EH (cell line): ENCODE measurements around the gene RAB6A.

Experiments
- DNase-seq: peaks from one replicate; pipeline ENCODE4 v3.0.0-alpha.2; 2015; ENCODE audit warnings: low read depth

RAB6A gene

GRCh38 chr11:73653996-73654395, 106.9 kb downstream of the RAB6A start:
- DNase-seq: no peak

GRCh38 chr11:73652856-73653559, 107.9 kb downstream of the RAB6A start:
- DNase-seq: no peak

DNA sequence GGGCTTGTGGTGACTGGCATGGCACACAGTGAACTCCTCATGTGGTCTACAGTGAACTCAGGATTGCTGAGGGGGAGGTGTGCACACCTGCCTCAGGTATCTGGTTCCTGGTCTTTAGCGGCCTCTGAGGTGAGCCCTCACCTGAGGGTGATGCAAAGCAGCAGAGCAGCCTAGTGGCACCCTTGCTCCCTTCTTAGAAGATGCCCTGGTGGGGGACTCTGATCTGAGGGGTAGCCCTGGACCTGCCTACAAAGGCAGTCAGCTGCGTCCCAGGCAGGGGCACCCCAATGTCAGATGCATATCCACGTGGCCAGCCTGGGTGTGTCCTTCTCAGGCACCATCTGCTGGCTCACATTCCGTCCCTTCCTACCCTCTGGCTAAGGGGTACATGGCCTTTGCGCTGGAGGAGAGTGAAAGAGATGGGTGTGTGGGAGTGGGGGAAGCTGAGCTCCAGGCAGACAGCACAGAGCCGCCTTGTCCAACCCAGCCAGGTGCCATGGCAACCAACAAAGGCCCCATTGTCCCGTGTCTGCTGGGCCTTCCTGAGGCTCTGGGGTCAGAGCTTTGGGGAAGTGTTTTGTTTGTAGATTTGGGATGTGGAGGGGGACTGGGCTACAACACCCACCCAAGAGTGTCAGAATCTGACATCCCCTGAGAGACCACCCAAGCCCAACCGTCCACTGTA, 108.7 kb downstream of the RAB6A start:
- DNase-seq: no peak

GRCh38 chr11:73651661-73652045, 109.2 kb downstream of the RAB6A start:
- no peak for DNase-seq

- no peak for DNase-seq
Measured at GRCh38 chr11:73651252-73651651, 109.6 kb downstream of the RAB6A start.

GRCh38 chr11:73650400-73650799, 110.5 kb downstream of the RAB6A start:
- no peak for DNase-seq

DNA sequence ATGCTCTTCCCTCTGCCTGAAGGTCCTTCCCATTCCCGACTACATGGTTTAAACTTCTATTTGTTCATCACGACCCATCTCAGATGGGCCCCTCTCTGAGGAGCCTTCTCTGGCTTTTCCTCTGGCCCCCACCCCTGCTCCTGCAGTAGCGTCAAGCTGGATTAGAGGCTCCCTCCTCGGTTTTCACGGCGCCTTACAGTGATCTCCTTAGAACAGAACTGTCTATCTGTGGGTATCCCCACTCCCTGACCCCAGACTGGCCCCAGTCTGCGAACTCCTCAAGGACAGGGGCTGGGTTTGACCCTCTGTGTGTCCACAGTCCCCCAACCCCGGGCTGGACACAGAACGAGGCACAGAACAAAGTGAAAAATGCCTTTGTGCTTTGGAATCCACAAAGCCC, 111.7 kb downstream of the RAB6A start:
- no peak for DNase-seq

DNA sequence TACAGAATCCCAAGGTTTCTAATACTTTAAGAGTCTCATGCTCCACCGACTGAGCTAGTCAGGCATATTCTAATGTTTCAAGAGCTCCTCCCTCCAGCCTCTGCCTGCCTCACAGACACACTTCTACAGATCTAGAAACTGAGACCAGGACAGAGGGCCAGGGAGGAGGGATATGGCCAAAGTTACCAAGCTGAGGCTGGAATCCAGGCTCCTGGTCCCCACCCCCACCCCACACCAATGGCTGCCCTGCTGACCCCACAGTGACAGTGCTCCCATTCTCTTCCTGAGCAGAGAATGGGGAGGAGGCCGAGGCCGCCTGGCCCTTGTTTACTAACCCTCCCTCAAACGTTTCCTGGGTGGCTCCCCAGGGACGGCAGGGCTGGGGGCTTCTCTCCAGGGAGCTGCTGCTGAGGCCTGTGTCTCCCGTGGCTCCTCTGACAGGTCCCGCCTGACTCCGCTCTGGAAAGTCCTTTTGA, 112.3 kb downstream of the RAB6A start:
- no peak for DNase-seq

GRCh38 chr11:73648121-73648520, 112.8 kb downstream of the RAB6A start:
- DNase-seq: no peak

DNA sequence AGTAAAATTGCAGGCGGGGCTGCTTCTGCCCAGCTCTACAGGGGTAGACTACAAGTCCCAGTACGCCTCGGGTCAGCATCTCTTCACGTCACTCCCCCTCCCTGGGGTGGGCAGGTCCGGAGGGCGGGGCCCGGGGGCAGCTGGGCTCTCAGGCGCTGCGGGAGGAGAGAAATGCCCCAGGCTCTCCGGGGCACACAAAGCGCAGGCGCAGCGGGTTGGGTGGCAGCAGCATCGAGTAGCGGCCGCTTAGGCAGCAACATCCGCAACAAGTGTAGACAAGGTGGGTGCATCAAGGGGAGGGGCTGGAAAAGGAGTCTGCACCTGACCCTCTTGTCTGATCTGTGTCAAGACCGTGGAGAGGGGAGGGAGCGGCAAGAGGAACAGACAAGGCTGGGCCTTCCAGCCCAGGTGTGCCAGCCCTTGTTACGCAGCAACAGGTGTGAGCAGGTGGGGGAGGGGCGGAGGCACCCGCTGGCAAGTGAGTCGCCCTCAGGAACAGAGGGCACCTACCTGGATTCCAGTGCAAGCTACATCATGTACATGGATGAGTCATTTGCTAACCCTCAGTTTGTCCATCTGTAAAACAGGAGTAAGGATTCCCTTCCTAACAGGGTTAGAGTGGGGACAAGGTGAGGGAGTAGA, 113.3 kb downstream of the RAB6A start:
- DNase-seq: peak; percentile 83

GRCh38 chr11:73645972-73646631, 114.8 kb downstream of the RAB6A start, which contains the start of gene PLEKHB1:
Gene PLEKHB1 (plus strand): TSS chr11:73646581. CDS start chr11:73646609, 28 bp downstream.
- no peak for DNase-seq

GRCh38 chr11:73645121-73645969, 115.5 kb downstream of the RAB6A start:
- no peak for DNase-seq

GRCh38 chr11:73641668-73642067, 119.2 kb downstream of the RAB6A start:
- DNase-seq: no peak

- DNase-seq: no peak
Measured at GRCh38 chr11:73640592-73640991, 120.3 kb downstream of the RAB6A start.

GRCh38 chr11:73637012-73637411, 123.9 kb downstream of the RAB6A start:
- no peak for DNase-seq

DNA sequence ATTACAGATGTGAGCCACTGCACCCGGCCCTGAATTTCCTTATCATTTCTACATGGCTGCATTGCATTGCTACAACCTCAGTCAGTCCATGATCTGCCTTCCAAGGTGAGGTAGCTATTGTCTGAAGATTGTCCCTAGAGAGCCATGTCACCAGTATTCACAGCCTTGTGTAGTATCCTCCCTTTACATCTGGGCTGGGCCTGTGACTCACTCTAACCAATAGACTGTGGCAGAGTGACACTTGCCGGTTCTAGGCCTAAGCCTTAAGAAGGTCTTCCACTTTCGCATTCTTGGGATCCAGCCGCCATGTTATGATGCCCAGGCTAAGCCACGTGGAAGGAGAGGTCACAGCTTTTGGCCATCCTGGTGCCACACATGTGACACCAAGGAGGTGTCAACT, 124.6 kb downstream of the RAB6A start:
- no peak for DNase-seq

GRCh38 chr11:73635721-73636120, 125.2 kb downstream of the RAB6A start:
- DNase-seq: no peak

DNA sequence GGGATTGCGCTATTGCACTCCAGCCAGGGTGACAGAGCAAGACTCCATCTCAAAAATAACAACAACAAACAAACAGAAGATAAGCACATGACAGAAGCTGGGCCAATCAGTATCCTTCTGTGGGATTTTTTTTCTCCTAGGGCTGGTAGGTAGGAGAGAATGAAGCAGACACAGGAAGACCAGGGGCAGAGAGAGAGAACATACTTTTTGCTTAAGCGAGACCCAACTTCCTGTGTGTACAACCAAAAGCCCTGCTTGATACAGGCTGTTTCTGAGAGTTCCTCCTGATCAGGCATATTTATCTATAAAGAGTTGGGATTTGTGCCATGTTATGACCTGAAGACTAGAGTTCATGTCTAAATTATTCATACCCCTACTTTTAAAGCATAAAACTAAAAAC, 126.9 kb downstream of the RAB6A start:
- DNase-seq: no peak

DNA sequence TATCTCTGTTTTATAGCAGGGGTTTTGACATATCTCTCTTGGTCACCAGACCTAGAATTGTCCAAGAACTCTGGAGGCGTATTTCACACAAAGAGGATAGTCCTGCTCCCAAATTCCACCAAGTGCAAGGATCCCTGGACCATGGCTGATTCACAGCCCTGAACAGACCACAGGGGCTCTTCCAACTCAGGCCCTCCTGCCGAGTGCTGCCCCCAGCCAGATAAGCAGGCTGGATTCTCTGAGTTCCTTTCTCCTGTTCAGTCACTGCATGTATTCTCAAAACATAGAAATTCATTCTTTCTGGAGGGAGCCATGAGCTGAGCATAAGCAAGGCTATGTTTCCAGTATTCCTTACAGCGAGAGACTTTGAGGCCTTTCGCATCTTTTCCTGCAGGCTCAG, 127.9 kb downstream of the RAB6A start:
- no peak for DNase-seq

- no peak for DNase-seq
Measured at GRCh38 chr11:73629907-73630306, 131.0 kb downstream of the RAB6A start.

GRCh38 chr11:73625696-73626318, 135.1 kb downstream of the RAB6A start:
- peak; percentile 73 for DNase-seq
